DND-41 (cell line): ENCODE measurements around the gene TRIB2.

Experiments used
- ATAC-seq: fragments of 200-7000 bp; cut with Tn5 transposase; 3 replicates; pipeline ENCODE4 v1.9.1; 2021; ENCODE audit warnings: low read depth; ENCODE audit not compliant: insufficient read depth
- DNase-seq: peaks from one replicate; pipeline ENCODE4 v3.0.0-alpha.2; 2020
- H2AFZ ChIP-seq: 2 replicates; pipeline ENCODE4 v1.6.0; 2012; ENCODE audit warnings: low read depth, low read length
- H3K27ac ChIP-seq: 2 replicates; pipeline ENCODE4 v1.5.1; 2012; ENCODE audit warnings: low read length, inconsistent platforms
- H3K27me3 ChIP-seq: fragments of 200-600 bp; sonication (generic); 2 replicates; pipeline ENCODE4 v1.6.0; 2012; ENCODE audit warnings: low read length, mild to moderate bottlenecking, inconsistent platforms; ENCODE audit not compliant: insufficient read depth, poor library complexity
- H3K36me3 ChIP-seq: 2 replicates; pipeline ENCODE4 v1.5.1; 2012; ENCODE audit warnings: low read length, inconsistent platforms; ENCODE audit not compliant: insufficient read depth
- H3K4me1 ChIP-seq: 2 replicates; pipeline ENCODE4 v1.5.1; 2012; ENCODE audit warnings: mild to moderate bottlenecking, low read length; ENCODE audit not compliant: insufficient read depth
- H3K4me2 ChIP-seq: 2 replicates; pipeline ENCODE4 v1.6.0; 2012; ENCODE audit warnings: mild to moderate bottlenecking, moderate library complexity, low read length, inconsistent platforms; ENCODE audit not compliant: insufficient read depth
- H3K4me3 ChIP-seq, 2 experiments: fragments of 200-600 bp in 1 of 2; shearing (Covaris generic) in 1 of 2; 2 replicates each; pipeline ENCODE4 v1.5.1; 2012 to 2016; ENCODE audit warnings: inconsistent platforms in 2 of 2, low read length in 2 of 2, mild to moderate bottlenecking in 2 of 2, low read depth in 1 of 2, moderate library complexity in 1 of 2
- H3K79me2 ChIP-seq: 2 replicates; pipeline ENCODE4 v1.6.0; 2012; ENCODE audit warnings: low read length, inconsistent platforms; ENCODE audit not compliant: insufficient read depth
- H3K9ac ChIP-seq: 2 replicates; pipeline ENCODE4 v1.6.0; 2012; ENCODE audit warnings: low read depth, mild to moderate bottlenecking, inconsistent platforms, low read length, moderate library complexity
- H3K9me3 ChIP-seq: 2 replicates; pipeline ENCODE4 v1.5.1; 2012; ENCODE audit warnings: low read length, moderate library complexity, mild to moderate bottlenecking, inconsistent platforms; ENCODE audit not compliant: insufficient read depth, severe bottlenecking
- H4K20me1 ChIP-seq: 2 replicates; pipeline ENCODE4 v1.6.0; 2012; ENCODE audit warnings: low read length; ENCODE audit not compliant: insufficient read depth
- CTCF ChIP-seq: IDR thresholded peaks from 2 replicates; pipeline ENCODE4 v1.5.1; 2012; ENCODE audit warnings: borderline replicate concordance, low read length, moderate library complexity, mild to moderate bottlenecking; ENCODE audit not compliant: poor library complexity, severe bottlenecking; ENCODE audit errors: extremely low read depth
- EZH2 ChIP-seq: IDR thresholded peaks from 3 replicates; pipeline ENCODE4 v1.6.1; 2012; ENCODE audit warnings: borderline replicate concordance, low read depth, mild to moderate bottlenecking, moderate library complexity, low read length, inconsistent platforms; ENCODE audit not compliant: severe bottlenecking

Gene TRIB2

GRCh38 chr2:12718015-12718671 is 1.4 kb downstream of the TRIB2 start:
- TF ChIP-seq EZH2 (no peak), CTCF (peak; percentile 20)

GRCh38 chr2:12718711-12719399 is 2.1 kb downstream of the TRIB2 start:
- no peak for TF ChIP-seq CTCF
- TF ChIP-seq EZH2, result no peak
- H3K4me3 ChIP-seq, result peak overlapping the region; percentile 83 to 90
- peaks cover 71% of the 10 kb centered on the region for H3K4me1 ChIP-seq
- DNase-seq, result peak; percentile 37
- peak overlapping the region; percentile 90 for H3K9ac ChIP-seq
- ATAC-seq, result no peak
- peaks cover 76% of the 10 kb centered on the region for H3K79me2 ChIP-seq
- peak overlapping the region; percentile 74 for H2AFZ ChIP-seq
- peaks cover 26% of the 10 kb centered on the region for H3K36me3 ChIP-seq
- peak overlapping the region; percentile 96 for H3K4me2 ChIP-seq
- peak overlapping the region; percentile 77 for H3K27ac ChIP-seq
- H3K9me3 ChIP-seq, result no peaks in the 10 kb centered on the region
- peaks cover 45% of the 10 kb centered on the region for H4K20me1 ChIP-seq
- H3K27me3 ChIP-seq, result no peaks in the 10 kb centered on the region

More at GRCh38 chr2:12718015-12718671, 1.4 kb downstream of the TRIB2 start:
- no peaks in the 10 kb centered on the region for H3K27me3 ChIP-seq
- peak; percentile 55 for DNase-seq
- peak overlapping the region; percentile 96 for H3K4me2 ChIP-seq
- H3K27ac ChIP-seq, result peak overlapping the region; percentile 77
- peak overlapping the region; percentile 74 for H2AFZ ChIP-seq
- H3K79me2 ChIP-seq, result peaks cover 69% of the 10 kb centered on the region
- no peaks in the 10 kb centered on the region for H3K9me3 ChIP-seq
- peak overlapping the region; percentile 83 to 90 for H3K4me3 ChIP-seq
- peaks cover 43% of the 10 kb centered on the region for H4K20me1 ChIP-seq
- ATAC-seq, result peak; percentile 9
- peaks cover 67% of the 10 kb centered on the region for H3K4me1 ChIP-seq
- peak overlapping the region; percentile 90 for H3K9ac ChIP-seq
- peaks cover 19% of the 10 kb centered on the region for H3K36me3 ChIP-seq

GRCh38 chr2:12719400-12720277 is 2.9 kb downstream of the TRIB2 start:
- Histone ChIP-seq H3K27me3 (no peaks in the 10 kb centered on the region), H3K4me3 (peak overlapping the region; percentile 83 to 90), H3K27ac (peak overlapping the region; percentile 77), H2AFZ (no peak overlapping the region), H3K9ac (peak overlapping the region; percentile 90), H3K4me2 (peak overlapping the region; percentile 96), H3K36me3 (peaks cover 34% of the 10 kb centered on the region), H4K20me1 (peaks cover 45% of the 10 kb centered on the region), H3K4me1 (peaks cover 75% of the 10 kb centered on the region), H3K79me2 (peaks cover 83% of the 10 kb centered on the region), H3K9me3 (no peaks in the 10 kb centered on the region)
- DNase-seq (no peak), ATAC-seq (no peak)
- TF ChIP-seq CTCF, result no peak
- TF ChIP-seq EZH2, result no peak
